ENCODE measurements around the gene TMEM178B. TPM values are rescaled to one million over a fixed set of nuclear protein-coding genes. Genes with fewer than 3 reads are reported as not detected.

Gene TMEM178B
- total and polyA plus RNA-seq, 8 donors: 0.42 to 3.0 (median 2.1) TPM

DNA sequence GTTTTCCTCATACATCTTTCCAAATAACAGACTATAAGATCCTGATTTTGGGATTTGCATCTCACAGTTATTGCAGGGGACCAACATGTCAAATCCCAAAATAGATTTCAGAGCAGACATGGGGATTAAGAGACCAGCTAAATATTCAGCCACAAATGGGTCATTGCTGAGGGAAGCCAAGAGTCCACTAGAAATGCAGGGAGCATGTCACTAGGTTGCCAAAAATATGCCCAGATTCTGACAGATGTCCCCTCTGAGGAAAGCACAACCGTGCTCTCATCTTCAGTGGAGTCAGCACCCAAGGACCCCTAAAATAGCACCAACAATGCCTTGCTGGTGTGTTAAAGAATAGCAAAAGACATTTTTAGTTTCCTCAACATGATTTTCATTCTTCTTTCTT, 421.2 kb downstream of the TMEM178B start:
- no peaks in the 10 kb centered on the region for H3K4me1 ChIP-seq
- H3K36me3 ChIP-seq: no peaks in the 10 kb centered on the region
- TF ChIP-seq, protein P1, sequence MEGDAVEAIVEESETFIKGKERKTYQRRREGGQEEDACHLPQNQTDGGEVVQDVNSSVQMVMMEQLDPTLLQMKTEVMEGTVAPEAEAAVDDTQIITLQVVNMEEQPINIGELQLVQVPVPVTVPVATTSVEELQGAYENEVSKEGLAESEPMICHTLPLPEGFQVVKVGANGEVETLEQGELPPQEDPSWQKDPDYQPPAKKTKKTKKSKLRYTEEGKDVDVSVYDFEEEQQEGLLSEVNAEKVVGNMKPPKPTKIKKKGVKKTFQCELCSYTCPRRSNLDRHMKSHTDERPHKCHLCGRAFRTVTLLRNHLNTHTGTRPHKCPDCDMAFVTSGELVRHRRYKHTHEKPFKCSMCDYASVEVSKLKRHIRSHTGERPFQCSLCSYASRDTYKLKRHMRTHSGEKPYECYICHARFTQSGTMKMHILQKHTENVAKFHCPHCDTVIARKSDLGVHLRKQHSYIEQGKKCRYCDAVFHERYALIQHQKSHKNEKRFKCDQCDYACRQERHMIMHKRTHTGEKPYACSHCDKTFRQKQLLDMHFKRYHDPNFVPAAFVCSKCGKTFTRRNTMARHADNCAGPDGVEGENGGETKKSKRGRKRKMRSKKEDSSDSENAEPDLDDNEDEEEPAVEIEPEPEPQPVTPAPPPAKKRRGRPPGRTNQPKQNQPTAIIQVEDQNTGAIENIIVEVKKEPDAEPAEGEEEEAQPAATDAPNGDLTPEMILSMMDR (IDR thresholded peaks at IDR 0.05): no peak
- no peak for ATAC-seq
- H3K27ac ChIP-seq: no peak overlapping the region
- H3K4me3 ChIP-seq: no peak overlapping the region
- no peaks in the 10 kb centered on the region for H3K9me3 ChIP-seq
- intact Hi-C loops (cut with DNase I): no loop called here
- FAIRE-seq: no peak
- DNase-seq: no peak
- H3K27me3 ChIP-seq: no peaks in the 10 kb centered on the region
- WGBS, 2 donors: 54 to 72% methylated on average over 1 of the region's 1 CpG

DNA sequence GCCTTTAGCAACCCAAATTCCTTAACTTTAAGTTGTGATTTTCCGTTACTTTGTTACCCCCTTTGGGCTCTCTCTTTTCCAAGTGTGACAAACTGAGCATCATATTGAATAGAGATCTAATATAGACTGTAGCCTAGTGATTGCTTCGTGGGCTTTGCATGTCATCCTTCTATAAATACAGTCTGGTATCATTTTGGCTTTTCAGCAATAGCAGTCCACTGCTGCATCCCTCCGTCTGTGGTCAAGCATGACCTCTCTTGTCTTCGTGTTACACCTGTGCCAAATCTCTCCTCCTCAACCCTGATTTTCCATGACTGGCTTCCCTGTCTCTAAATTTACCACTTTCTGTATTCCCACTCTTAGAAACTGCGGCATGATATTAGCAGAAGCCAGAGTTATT, 423.5 kb downstream of the TMEM178B start:
- FAIRE-seq (no peak), DNase-seq (no peak), ATAC-seq (no peak)
- Histone ChIP-seq H3K9me3 (no peaks in the 10 kb centered on the region), H3K36me3 (no peaks in the 10 kb centered on the region), H3K4me1 (no peaks in the 10 kb centered on the region), H3K27me3 (no peaks in the 10 kb centered on the region), H3K27ac (no peak overlapping the region), H3K4me3 (no peak overlapping the region)
- TF ChIP-seq, protein P1 (IDR thresholded peaks at IDR 0.05): no peak
- intact Hi-C loops (cut with DNase I): no loop called here
- WGBS, 2 donors: 51 to 65% methylated on average over 5 of the region's 5 CpGs

- Histone ChIP-seq H3K27me3 (no peaks in the 10 kb centered on the region), H3K9me3 (no peaks in the 10 kb centered on the region), H3K4me1 (no peaks in the 10 kb centered on the region), H3K4me3 (no peak overlapping the region), H3K36me3 (no peaks in the 10 kb centered on the region), H3K27ac (no peak overlapping the region)
- no peak for ATAC-seq
- 68 to 83% methylated on average over 3 of the region's 3 CpGs for WGBS, 2 donors
- intact Hi-C loops (cut with DNase I): no loop called here
- DNase-seq: no peak
- TF ChIP-seq, protein P1 (IDR thresholded peaks at IDR 0.05): no peak
- no peak for FAIRE-seq
Measured at GRCh38 chr7:141500608-141501007, 426.7 kb downstream of the TMEM178B start.

DNA sequence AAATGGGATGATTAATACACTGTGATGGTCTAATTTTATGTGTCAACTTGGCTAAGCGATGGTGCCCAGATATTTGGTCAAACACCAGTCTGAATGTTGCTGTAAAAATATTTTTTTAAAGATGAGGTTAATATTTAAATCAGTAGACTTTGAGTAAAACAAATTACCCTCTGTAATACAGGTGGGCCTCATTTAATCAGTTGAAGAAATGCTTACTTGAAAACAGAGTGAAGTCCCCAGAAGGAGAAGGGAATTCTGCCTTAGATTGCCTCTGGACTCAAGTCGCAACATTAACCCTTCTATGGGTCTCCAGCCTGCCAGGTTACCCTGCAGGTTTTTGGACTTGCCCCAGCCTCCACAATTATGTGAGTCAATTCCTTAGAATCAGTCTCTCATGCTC, 427.6 kb downstream of the TMEM178B start:
- no peaks in the 10 kb centered on the region for H3K27me3 ChIP-seq
- H3K9me3 ChIP-seq: no peaks in the 10 kb centered on the region
- no peak for ATAC-seq
- DNase-seq: no peak
- H3K36me3 ChIP-seq: no peaks in the 10 kb centered on the region
- FAIRE-seq: no peak
- 77 to 92% methylated on average over 2 of the region's 2 CpGs for WGBS, 2 donors
- intact Hi-C loops (cut with DNase I): no loop called here
- H3K4me1 ChIP-seq: no peaks in the 10 kb centered on the region
- TF ChIP-seq, protein P1 (IDR thresholded peaks at IDR 0.05): no peak
- H3K4me3 ChIP-seq: no peak overlapping the region
- no peak overlapping the region for H3K27ac ChIP-seq

GRCh38 chr7:141511316-141511675, 437.4 kb downstream of the TMEM178B start:
- no peak for DNase-seq
- TF ChIP-seq, protein P1 (IDR thresholded peaks at IDR 0.05): no peak
- peak; percentile 38 to 49 (median 44) for ATAC-seq
- Histone ChIP-seq H3K27me3 (no peaks in the 10 kb centered on the region), H3K4me3 (peak overlapping the region in 3 of 4 donors; percentile 0 to 54 (median 34)), H3K9me3 (no peaks in the 10 kb centered on the region), H3K27ac (no peak overlapping the region), H3K36me3 (no peaks in the 10 kb centered on the region), H3K4me1 (no peaks in the 10 kb centered on the region)
- 1 to 6% methylated on average over 7 to 8 of the region's 8 CpGs for WGBS, 2 donors
- intact Hi-C loops (cut with DNase I): no loop called here
- FAIRE-seq: no peak
